ENCODE measurements around the gene PTRH1.

DNA sequence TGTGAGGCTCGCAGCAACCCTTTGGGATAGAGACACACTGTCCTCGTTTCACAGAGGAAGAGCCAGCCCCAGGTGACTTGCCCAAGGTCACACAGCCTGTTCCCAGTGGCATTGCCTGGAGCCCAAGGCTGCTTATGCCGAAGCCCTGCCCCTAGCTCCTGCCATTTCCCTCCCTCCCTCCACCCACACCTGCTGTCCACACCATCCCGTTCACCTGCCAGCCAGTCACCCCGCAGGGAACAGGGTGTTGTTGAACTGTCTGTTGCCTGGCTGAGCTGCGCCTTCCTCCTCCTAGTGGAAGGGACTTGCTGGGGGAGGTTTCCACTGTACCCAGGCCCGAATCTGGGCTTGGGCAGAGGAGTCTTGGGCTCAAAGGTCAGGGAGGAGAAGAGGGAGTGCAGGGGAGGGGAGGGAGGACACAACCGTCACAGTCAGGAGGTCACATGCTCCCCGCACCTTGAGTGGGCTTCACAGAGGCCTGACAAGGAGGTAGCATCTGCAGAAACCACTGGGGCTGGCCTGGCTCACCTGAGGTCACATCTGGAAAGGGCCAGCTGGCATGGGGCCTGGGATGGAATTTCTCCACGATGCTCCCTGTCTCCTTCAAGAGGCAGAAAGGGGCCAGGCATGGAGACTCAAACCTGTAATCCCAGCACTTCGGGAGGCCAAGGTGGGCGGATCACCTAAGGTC, 6.7 kb upstream of the PTRH1 start:
- TF ChIP-seq, protein P1, sequence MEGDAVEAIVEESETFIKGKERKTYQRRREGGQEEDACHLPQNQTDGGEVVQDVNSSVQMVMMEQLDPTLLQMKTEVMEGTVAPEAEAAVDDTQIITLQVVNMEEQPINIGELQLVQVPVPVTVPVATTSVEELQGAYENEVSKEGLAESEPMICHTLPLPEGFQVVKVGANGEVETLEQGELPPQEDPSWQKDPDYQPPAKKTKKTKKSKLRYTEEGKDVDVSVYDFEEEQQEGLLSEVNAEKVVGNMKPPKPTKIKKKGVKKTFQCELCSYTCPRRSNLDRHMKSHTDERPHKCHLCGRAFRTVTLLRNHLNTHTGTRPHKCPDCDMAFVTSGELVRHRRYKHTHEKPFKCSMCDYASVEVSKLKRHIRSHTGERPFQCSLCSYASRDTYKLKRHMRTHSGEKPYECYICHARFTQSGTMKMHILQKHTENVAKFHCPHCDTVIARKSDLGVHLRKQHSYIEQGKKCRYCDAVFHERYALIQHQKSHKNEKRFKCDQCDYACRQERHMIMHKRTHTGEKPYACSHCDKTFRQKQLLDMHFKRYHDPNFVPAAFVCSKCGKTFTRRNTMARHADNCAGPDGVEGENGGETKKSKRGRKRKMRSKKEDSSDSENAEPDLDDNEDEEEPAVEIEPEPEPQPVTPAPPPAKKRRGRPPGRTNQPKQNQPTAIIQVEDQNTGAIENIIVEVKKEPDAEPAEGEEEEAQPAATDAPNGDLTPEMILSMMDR (IDR thresholded peaks at IDR 0.05; ENCODE audit: low read length): no peak
- TF ChIP-seq EZH2 (IDR thresholded peaks at IDR 0.05; ENCODE audit: borderline replicate concordance, low read length): no peak

All from OCI-LY1 (cell line).